ENCODE results near the gene CLCA4. TPM values are rescaled to one million over a fixed set of nuclear protein-coding genes. Genes with fewer than 3 reads are reported as not detected.

Gene CLCA4, protein sequence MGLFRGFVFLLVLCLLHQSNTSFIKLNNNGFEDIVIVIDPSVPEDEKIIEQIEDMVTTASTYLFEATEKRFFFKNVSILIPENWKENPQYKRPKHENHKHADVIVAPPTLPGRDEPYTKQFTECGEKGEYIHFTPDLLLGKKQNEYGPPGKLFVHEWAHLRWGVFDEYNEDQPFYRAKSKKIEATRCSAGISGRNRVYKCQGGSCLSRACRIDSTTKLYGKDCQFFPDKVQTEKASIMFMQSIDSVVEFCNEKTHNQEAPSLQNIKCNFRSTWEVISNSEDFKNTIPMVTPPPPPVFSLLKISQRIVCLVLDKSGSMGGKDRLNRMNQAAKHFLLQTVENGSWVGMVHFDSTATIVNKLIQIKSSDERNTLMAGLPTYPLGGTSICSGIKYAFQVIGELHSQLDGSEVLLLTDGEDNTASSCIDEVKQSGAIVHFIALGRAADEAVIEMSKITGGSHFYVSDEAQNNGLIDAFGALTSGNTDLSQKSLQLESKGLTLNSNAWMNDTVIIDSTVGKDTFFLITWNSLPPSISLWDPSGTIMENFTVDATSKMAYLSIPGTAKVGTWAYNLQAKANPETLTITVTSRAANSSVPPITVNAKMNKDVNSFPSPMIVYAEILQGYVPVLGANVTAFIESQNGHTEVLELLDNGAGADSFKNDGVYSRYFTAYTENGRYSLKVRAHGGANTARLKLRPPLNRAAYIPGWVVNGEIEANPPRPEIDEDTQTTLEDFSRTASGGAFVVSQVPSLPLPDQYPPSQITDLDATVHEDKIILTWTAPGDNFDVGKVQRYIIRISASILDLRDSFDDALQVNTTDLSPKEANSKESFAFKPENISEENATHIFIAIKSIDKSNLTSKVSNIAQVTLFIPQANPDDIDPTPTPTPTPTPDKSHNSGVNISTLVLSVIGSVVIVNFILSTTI
- total RNA-seq (2022; extraction: Qiagen RNA extraction; ENCODE audit: low read depth) = not detected in 5 replicates

DNA sequence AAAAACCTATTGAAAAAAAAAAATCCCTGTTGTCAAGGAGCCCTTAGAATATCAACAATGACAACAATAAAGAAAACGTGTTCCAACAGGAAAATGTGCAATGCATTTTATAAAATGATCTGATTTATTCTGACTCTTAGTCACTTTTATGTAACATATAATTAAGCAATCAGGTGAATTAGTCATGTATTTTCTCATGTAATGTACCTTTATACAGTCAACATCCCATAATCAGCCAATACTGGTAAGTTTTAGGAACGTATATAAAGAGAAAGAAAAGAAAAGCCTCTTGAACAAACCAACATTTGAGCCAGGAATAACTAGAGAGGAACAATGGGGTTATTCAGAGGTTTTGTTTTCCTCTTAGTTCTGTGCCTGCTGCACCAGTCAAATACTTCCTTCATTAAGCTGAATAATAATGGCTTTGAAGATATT lies at the start of gene CLCA4:
Gene CLCA4, plus strand, starts transcription at position 292 of the 435 bp plus-strand sequence. Its CDS starts 42 bp downstream, at position 334.

Other genes starting within 250 kb of the CLCA4 start
- 7.6 to 12.8 TPM (median 8.2 TPM) in 5 replicates for gene ODF2L, start 150.8 kb upstream of the CLCA4 start, total RNA-seq (2022; extraction: Qiagen RNA extraction; ENCODE audit: low read depth)
- not detected in 5 replicates for gene CLCA2, start 122.9 kb upstream of the CLCA4 start, total RNA-seq (2022; extraction: Qiagen RNA extraction; ENCODE audit: low read depth)
- gene CLCA1, start 78.2 kb upstream of the CLCA4 start, total RNA-seq (2022; extraction: Qiagen RNA extraction; ENCODE audit: low read depth) = not detected in 5 replicates
- gene SH3GLB1, start 157.5 kb downstream of the CLCA4 start, total RNA-seq (2022; extraction: Qiagen RNA extraction; ENCODE audit: low read depth) = 30.1 to 40.0 TPM (median 37.3 TPM) in 5 replicates

All from A549 treated with GW870086 at 1 μM for 4 hours (cell line).